Measurements from ENCODE around the gene CASP1.
"Not testable (repeated sequence)": the region's sequence is repeated elsewhere in the genome, so short reads cannot be mapped to it uniquely, and the experiment has no call there.

CASP1 gene

GRCh38 chr11:105034813-105035620 is at the start of gene CASP1:
CASP1 (minus strand) TSS chr11:105035144; CDS start chr11:105035113, 31 bp downstream.
- DNase-seq = no peak

GRCh38 chr11:105081412-105082150 is 46.6 kb upstream of the CASP1 start:
- DNase-seq = no peak

GRCh38 chr11:105080171-105080906 is 45.4 kb upstream of the CASP1 start:
- not testable (repeated sequence) for DNase-seq

- DNase-seq = no peak
Observed at GRCh38 chr11:105078283-105078682, 43.3 kb upstream of the CASP1 start.

- DNase-seq = not testable (repeated sequence)
Observed at GRCh38 chr11:105077141-105077790, 42.3 kb upstream of the CASP1 start.

GRCh38 chr11:105074166-105074530 is 39.2 kb upstream of the CASP1 start:
- DNase-seq = no peak

GRCh38 chr11:105073456-105074165 is 38.7 kb upstream of the CASP1 start:
- DNase-seq = no peak

GRCh38 chr11:105072080-105072479 is 37.1 kb upstream of the CASP1 start:
- DNase-seq = not testable (repeated sequence)

- DNase-seq = no peak
Observed at GRCh38 chr11:105071089-105071732, 36.3 kb upstream of the CASP1 start.

- DNase-seq = no peak
Observed at GRCh38 chr11:105070306-105070705, 35.4 kb upstream of the CASP1 start.

- not testable (repeated sequence) for DNase-seq
Observed at GRCh38 chr11:105069749-105070148, 34.8 kb upstream of the CASP1 start.

- DNase-seq = not testable (repeated sequence)
Observed at GRCh38 chr11:105063245-105063941, 28.4 kb upstream of the CASP1 start.

- no peak for DNase-seq
Observed at GRCh38 chr11:105057432-105057831, 22.5 kb upstream of the CASP1 start.

GRCh38 chr11:105056446-105056845 is 21.5 kb upstream of the CASP1 start:
- no peak for DNase-seq

- DNase-seq = no peak
Observed at GRCh38 chr11:105054723-105055493, 20.0 kb upstream of the CASP1 start.

GRCh38 chr11:105052487-105052886 is 17.5 kb upstream of the CASP1 start:
- no peak for DNase-seq

GRCh38 chr11:105051559-105051958 is 16.6 kb upstream of the CASP1 start:
- DNase-seq = no peak

- no peak for DNase-seq
Observed at GRCh38 chr11:105049481-105049880, 14.5 kb upstream of the CASP1 start.

- no peak for DNase-seq
Observed at GRCh38 chr11:105046898-105047579, 12.1 kb upstream of the CASP1 start.

Data from activated effector memory CD4-positive, alpha-beta T cell treated with Interleukin-2 at 50 U/mL for 16 hours (primary cell).